HG02610 (cell line): ENCODE measurements around the gene ENDOV.
A peak's percentile ranks its signal among the peaks of the same experiment; 100 is the strongest.

ENCODE experiments used
- ATAC-seq: cut with Tn5 transposase; IDR thresholded peaks from one replicate; pipeline ENCODE4 v1.9.1; 2021; ENCODE audit warnings: mild to moderate bottlenecking, moderate library complexity; ENCODE audit not compliant: unreplicated experiment

ENDOV gene

DNA sequence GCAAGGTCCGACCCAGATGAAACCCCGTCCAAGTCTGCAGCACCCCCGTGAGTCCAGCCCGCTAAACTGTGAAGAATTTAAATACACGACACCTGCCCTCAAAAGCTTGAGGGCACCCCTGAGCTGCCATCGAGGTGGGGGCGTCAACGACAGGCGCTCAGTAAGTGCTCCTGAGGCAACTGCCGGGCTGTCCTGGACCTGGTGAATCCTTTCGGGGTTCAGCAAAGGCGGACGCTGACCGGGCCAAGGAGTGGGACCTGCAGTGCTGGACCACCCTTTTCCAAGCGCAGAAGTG is 512 bp upstream of the ENDOV start:
- ATAC-seq, result no peak

DNA sequence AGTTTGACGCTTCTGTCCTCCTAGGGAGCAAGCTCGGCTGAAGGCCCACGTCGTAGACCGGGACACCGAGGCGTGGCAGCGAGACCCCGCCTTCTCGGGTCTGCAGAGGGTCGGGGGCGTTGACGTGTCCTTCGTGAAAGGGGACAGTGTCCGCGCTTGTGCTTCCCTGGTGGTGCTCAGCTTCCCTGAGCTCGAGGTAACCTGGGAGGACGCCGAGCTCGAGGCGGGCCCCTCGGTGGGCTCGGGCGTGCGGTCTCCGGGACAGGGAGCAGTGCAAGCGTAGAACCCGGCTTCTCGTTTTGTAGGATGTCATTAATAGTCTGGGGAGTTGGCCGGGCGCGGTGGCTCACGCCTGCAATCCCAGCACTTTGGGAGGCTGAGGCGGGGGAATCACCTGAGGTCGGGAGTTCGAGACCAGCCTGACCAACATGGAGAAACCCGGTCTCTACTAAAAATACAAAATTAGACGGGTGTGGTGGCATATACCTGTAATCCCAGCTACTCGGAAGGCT is 715 bp downstream of the ENDOV start:
- ATAC-seq, result no peak

DNA sequence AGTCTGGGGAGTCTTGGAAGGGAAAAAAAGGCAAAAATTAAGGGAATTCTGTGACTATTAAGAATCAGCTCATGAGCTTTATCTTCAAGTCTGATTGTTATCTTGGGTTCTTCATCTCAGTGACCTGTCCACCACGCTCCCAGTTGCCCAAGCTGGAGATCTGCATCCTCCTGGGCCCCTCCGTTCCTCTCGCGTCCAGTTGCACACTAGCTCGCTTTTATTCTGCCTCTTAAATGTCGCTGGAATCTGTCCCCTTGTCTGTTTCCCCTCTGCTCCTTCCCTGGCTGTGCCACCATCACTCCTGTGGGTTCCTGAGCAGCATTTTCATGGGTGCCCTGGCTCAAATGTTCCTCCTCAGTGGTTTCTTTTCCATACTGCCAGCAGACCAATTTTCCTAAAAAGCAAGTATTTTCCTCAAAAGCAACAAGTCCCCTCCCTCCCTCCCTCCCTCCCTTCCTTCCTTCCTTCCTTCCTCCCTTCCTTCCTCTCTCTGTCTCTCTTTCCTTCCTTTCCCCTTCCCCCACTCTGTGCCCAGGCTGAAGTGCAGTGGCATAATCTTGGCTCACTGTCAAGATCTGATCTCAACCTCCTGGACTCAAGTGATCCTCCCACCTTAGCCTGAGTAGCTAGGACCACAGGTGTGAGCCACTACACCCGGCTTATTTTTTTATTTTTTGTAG is 1.4 kb downstream of the ENDOV start:
- no peak for ATAC-seq

DNA sequence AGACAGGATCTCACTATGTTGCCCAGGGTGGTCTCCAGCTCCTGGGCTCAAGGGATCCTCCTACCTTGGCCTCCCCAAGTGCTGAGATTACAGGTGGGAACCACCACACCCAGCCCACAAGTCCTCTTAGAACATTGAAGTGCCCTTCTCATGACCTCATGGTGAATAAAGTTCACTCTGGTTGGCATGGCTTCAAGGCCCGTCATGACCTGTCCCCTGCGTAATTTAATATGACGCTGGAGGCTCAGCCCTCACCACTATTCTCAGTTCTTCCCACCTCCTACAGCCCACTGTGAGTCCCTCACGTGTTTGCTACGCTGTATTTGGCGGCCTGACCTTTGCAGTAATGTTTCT is 1.9 kb downstream of the ENDOV start:
- no peak for ATAC-seq

DNA sequence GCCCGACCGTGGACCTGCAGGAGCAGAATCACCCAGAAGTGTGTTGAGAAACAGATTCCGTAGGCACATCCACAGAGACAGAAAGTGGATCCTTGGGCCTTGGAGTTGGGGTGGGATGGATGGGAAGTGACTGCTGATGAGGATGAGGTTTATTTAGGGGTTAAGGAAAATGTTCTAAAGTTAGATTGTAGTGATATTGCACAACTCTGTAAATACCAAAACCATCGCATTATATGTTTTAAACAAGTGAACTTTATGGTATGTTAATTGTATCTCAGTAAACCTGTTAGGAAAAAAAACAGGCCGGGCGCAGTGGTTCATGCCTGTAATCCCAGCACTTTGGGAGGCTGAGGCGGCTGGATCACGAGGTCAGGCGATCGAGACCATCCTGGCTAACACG is 3.6 kb downstream of the ENDOV start:
- no peak for ATAC-seq

DNA sequence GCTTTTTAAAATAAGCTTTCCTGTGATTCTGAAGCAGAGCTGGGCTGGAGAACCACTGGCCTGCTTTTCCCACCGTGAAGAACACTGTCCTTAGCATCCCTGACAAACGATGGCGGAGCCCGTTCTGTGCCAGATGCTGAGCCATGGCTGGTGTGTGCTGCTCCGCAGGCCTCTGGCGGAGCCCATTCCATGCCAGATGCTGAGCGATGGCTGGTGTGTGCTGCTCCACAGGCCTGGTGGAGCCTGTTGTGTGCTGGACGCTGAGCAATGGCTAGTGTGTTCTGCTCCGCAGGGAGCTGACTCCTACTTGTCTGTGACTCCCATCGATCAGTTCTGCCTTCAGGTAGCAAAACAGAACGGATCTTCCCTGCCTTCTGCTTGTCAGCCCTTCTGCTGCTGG is 4.3 kb downstream of the ENDOV start:
- no peak for ATAC-seq

DNA sequence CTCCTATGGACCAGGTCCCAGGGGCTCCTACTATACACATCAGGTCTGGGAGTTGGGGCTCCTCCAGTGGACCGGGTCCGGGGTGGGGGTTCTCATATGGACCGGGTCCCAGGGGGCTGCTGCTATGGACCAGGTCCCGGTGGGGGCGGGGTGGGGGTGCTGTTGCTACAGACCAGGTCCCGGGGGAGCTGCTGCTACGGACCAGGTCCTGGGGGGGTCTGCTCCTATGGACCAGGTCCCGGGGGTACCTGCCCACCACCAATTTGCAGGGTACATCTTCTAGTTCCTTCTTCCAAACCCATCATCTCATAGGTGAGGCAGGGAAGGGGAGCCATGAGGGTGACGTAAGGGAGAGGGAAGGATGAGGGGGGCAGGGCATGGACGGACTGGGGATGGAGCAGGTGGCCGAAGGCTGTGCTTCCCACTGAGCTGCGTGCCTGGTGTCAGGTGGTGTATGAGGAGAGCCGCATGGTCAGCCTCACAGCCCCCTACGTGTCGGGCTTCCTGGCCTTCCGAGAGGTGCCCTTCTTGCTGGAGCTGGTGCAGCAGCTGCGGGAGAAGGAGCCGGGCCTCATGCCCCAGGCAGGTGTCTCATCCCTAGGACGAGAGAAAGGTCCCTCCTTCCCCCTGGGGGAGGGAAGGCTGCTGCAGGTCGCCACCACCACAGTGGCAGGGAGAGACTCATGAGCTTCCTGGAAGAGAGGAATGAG is 6.6 kb downstream of the ENDOV start:
- ATAC-seq, result no peak

DNA sequence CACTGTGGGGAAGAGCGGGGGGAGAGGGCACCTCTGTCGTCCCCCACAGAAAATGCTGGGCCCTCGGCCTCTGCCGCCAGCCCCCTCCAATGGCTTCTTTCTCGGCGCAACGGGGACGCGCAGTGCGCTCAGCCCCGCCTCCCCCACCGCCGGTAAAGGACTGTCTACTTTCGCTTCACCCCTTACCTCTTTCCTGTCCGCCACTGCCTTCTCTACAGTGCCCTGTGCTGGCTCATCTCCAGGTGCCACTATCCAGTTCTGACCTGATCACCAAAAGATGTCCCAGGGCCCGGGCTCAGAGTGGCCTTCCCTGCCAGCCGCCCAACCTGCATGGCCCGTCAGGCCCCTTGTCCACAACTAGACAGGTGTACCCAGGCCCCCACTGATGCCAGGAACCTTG is 7.3 kb downstream of the ENDOV start:
- ATAC-seq, result no peak

DNA sequence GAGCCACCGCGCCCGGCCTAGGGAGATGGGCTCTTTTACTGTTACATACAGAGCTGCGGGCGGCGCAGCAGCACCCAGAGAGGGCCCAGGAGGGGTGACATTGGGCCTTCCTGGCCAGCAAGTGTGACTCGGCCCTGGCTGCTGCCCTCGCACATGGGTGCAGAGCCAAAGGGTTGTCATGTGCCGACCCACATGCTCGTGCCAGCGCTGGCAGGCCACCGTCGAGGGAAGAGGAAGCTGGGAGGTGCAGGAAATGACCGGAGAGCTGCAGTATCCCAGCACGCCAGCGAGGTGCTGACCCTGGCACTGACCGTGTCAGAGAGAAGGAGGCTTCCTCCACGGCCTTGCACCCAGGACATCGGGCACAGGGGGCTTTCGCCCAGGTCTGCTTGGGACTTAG is 8.0 kb downstream of the ENDOV start:
- ATAC-seq, result no peak

DNA sequence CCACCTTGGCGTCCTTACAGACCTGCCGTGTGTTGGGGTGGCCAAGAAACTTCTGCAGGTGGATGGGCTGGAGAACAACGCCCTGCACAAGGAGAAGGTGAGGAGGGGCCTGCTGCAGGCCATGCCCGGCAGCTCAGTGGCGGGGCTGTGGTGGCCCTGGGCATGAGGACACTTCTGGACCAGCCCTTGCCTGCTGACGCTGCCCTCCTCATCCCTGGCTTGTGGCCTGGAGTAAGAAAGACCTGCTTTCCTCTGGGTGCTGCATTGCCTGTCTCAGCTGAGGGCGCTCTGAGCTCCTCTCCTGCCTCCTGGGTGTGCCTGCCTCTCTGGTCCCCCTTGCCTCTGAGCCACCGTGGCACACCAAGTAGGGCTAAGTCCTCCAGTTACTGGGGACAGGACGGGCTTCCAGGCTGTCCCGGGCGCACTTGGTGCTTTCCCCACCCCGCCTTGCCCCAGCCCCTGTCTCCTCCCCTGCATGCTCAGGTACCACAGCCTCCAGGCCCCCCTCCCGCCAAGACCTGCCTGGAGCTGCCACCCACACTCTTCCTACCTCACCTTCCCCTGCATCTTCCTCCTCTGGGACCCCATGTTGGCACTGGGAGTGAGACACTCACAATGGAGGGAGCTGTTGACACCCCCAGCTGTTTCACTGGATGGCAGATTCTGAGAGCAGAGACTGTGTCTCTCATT is 8.7 kb downstream of the ENDOV start:
- no peak for ATAC-seq

DNA sequence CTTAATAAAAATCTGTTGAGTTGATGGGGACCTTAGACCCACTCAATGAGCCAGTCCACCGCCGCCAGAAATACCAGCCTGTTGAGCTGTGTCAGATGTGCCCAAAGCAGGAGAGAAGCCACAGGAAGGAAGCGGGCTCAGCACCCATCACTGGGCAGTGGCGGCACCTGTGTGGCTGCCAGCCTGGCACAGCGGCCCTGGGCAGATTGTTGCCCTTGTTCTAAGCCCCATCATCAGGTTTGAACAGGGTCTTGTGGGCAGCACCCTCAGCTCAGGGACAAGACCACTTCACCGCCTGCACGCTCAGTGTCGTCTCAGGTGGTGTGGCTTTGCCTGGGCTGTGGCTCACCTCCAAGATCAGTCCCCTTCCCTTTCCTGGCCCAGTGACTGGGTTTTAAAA is 9.3 kb downstream of the ENDOV start:
- ATAC-seq, result no peak

DNA sequence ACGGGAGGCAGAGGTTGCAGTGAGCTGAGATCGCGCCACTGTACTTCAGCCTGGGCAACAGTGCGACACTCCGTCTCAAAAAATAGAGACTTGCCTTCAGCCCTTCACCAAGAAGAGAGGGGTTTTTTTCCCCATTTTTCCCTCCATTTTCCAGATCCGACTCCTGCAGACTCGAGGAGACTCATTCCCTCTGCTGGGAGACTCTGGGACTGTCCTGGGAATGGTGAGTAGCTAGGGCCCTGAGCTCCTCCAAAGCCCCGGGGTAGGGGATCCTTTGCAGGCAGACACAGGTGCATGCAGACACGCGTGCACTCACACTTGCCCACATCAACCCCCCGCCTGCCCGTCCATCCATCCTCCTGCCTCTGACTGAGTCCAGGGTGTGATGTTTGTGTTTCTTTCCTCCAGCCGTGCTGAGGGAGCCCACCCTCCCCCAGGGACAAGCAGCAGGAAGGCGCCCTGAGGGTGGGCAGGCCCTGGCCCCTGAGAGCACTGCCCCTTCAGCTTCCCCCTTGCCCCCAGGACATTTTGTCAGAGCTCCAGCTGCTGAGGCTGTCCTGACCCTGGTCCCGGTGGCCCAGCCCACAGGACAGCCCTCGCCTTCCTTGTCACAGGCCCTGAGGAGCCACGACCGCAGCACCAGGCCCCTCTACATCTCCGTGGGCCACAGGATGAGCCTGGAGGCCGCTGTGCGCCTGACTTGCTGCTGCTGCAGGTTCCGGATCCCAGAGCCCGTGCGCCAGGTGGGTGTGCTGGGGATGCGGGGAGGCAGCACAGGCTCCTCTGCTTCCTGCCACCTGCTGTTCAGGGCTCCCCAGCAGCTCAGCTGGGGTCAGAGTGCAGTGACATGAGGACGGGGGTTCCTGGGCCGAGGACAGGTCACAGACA is 10.2 kb downstream of the ENDOV start:
- ATAC-seq, result no peak

DNA sequence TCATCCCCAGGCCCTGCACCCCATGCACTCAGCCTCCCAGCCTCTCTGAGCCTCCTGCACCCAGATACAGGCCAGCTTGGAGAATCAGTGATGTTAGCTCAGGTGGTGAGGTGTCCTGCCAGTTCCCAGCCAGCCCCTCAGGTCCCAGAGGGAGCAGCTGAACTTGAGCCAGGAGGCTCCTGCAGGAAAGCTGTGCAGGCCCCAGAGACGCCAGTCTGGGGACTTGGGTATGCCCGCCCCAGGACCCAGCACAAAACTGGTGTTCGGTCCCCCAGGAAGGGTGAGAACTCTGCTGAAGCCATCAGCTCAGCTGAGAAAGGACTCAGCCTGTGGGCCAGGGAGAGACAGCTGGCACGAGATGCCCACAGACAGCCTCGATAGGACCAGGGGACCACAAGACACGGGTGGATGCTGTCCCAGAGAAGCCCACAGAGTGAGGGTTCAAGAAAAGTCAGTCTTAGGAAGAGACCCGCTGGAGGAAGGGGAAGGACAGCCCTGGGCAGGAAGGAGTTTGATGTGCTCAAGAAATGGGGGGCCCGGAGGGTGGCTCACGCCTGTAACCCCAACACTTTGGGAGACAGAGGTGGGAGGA is 11.0 kb downstream of the ENDOV start:
- no peak for ATAC-seq

DNA sequence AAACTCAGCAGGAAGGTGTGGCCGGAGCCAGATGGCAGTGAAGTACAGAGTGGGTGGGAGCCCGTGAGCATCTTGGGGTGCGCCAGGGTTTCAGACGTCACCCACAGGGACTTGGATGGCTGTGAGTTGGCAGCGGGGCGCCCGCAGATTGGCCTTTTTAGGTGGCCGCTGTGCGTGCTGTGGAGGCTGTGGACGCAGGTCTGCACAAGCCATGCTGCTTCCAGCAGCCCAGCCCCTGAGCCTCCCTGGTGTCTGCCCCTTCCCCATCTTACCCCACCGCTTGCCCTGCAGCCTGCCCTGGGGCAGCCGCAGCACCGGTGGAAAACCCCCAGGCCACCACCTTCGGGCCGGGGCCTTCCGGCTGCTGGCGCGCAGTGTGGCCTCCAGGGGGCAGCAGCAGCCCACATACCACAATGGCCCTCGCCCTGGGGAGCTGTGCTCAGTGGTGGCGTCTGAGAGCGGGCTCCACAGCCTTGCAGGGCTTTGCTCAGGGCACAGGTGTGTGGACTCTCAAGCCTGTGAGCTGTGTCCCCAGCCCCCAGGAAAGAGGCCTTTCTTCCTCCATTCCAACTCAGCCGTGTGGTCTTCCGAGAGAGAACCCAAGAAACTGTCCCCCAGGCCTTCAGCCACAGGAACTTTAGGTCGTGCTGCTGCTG is 11.8 kb downstream of the ENDOV start:
- peak; percentile 43 for ATAC-seq

DNA sequence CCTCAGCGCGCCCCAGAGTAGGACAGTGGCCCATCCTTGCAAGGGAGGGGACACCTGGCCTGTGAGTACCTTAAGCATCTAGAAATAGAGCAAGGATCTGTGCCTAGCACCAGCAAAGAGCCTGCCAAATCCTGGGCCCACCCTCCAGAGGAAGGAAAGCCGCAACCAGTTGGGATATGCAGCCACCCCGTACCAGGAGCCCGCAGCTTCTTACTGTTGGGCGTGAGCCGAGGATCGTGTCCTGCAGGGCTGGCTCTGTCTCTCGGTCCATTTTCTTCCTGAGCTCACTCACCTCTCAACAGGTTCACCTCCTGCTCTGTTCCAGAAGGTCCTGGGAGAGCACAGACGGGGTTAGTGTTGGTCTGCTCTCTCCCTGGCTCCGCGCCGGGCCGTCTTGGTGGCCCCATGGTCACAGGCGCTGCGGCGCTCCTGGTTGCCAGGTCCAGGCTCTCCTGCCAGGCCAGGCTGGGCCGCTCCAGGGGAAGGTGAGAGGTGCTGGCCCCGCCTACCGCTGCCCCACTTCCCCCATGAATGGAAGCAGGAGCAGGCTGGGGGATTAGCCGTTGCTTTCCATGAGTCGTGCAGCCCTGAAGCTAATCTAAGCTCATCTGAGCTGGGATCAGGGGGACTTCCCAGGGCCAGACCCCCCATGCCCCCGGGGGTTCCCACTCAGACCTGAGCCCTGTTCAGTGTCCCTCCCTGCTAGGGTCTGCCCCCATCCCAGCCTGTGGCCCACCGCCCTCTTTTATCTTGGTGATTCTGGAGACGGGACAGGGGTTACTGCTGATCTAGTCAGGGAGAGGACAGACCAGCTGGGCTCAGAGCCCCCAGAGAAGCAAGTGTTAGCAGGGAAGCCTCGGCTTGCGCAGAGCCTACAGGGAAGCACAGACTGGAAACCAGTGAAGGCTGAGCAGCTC is 12.7 kb downstream of the ENDOV start:
- ATAC-seq, result no peak

DNA sequence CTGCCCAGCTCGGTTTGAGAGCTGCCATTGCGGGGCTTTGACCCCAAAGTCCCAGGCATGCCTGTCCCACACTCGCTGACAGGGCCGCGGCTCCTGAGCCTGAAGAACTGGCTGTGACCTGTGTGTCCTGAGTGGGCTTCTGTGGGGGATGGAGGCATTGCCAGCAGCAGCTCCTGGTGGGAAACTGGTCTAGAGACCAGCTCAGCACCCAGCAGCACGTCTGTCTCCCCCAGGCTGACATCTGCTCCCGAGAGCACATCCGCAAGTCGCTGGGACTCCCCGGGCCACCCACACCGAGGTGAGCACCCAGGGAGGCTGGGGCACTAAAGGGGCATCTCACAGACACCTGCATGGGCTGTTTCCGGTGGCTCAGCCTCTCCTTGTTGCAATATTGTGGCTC is 13.4 kb downstream of the ENDOV start:
- no peak for ATAC-seq

DNA sequence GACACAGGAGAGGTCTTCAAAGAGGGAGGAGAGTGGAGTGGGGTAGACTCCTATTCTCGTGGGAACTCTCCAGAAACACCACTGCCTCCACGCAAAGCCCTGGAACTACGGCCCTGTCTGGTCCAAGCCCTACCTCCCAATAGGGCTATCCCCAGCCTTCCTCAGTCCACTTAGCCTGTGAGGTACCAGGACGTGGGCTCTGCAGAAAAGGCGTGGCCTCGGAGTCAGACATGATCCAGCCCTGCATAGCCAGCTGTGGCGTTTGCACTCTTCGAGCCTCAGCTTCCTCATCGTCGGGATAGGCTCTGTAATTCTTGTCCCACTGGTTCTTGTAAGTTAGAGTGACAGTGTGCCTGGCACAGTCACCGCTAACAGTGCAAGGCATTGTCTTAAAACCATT is 13.8 kb downstream of the ENDOV start:
- no peak for ATAC-seq

DNA sequence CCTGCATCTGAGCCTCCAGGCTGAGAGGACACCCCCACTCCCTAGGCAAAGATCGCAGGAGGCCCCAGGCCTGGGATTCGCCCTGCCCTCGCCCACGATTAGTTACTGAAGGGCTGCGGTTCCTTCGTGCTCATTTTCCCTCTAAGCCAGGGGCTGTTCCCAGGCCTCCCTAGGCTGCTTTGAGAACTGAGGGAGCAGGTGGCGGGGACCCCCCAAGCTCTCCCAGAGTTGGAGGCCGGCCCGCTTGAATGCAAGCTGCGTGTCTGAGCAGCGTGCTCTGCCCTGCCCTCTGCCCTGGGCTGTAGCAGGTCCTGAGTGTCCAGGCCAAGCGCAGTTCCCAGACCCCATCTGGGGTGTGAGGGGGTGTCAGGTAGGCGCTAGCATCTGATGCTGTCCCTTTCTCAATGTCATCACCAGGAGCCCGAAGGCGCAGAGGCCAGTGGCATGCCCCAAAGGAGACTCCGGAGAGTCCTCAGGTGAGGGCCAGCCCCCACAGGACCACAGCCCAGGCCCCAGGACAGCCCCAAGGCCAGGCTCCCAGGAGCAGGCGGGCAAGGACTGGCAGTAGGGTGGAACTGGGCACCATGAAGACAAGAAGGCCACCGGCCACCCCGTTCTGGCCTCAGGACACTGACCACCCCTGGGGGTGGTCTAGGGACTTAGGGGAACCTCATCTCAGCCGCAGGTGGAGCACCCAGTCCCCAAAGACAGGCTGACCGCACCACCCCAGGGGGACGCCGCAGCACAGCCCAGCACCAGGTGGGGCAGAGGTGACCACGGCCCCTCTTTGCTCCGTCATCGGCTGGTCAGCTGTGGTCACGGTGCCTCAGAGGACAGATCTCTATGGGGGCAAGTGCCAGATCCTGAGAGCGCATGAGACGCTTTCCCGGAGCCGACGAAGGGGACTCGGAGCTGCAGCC is 14.6 kb downstream of the ENDOV start:
- ATAC-seq, result no peak
